Measurements from ENCODE around the gene CD109.

Gene CD109

GRCh38 chr6:73858376-73858775, 162.4 kb downstream of the CD109 start:
- DNase-seq (ENCODE audit: low spot score) = no peak

DNA sequence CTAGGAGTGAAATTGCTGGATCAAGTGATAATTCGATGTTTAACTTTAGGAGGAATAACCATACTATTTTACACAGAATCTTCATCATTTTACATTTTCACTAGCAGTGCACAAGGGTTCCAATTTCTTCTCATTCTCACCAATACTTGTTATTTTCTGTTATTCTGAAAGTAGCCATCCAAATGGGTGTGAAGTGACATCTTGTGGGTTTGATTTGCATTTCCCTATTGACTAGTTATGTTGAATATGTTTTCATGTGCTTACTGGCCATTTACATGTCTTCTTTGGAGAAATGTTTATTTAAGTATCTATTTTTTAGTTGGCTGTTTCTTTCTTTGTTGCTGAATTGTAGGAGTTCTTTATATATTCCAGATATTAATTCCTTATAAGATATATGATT, 164.3 kb downstream of the CD109 start:
- no peak for DNase-seq (ENCODE audit: low spot score)

GRCh38 chr6:73866305-73866704, 170.3 kb downstream of the CD109 start:
- no peak for DNase-seq (ENCODE audit: low spot score)

DNA sequence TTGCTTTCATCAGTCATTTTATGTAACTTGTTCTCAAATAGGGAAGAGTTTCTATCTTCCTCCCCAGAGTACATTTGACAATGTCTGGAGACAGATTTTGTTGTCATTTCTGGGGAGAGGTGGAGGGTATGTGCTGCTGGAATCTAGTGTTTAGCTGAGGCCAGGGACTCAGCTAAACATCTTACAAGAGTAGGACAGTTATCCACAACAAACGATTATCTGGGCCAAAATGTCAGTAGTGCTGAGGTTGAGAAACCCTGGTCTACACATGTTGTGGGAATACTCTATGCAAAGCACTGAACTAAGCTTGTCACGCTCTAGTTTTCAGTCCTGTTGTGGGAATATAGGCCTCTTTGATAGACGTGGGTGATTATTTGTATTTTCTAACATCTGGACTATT, 171.4 kb downstream of the CD109 start:
- no peak for DNase-seq (ENCODE audit: low spot score)

DNA sequence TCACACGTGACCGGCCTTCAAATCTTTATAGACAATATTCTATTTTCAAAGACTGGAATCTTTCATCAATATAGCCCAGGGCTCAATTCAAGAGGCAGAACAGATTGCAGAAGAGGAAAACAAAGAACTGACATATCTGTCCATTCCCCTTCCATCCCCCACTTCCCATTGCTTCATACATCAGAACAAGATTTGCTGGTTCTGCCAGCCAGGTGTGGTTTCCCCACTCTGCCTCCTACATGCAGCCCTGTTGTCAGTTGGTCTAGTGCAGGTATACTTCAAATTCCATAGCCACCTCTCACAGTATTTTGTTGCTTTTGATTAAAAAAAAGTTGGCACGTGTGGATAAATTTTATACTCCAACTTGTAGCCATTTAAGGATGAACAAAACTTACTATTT, 174.9 kb downstream of the CD109 start:
- DNase-seq (ENCODE audit: low spot score) = no peak

GRCh38 chr6:73873081-73873480, 177.1 kb downstream of the CD109 start:
- DNase-seq (ENCODE audit: low spot score) = no peak

All from CD4-positive, alpha-beta T cell treated with Interleukin-6 at 100 ng/mL for 8 hours (primary cell).